GM18498 (cell line): Measurements from ENCODE around the gene ABHD18.
"Not testable (repeated sequence)": the region's sequence is repeated elsewhere in the genome, so short reads cannot be mapped to it uniquely, and the experiment has no call there.

ENCODE experiments used
- ATAC-seq: cut with Tn5 transposase; IDR thresholded peaks from one replicate; pipeline ENCODE4 v1.9.1; 2021; ENCODE audit warnings: mild to moderate bottlenecking, moderate library complexity; ENCODE audit not compliant: unreplicated experiment

The ABHD18 gene

DNA sequence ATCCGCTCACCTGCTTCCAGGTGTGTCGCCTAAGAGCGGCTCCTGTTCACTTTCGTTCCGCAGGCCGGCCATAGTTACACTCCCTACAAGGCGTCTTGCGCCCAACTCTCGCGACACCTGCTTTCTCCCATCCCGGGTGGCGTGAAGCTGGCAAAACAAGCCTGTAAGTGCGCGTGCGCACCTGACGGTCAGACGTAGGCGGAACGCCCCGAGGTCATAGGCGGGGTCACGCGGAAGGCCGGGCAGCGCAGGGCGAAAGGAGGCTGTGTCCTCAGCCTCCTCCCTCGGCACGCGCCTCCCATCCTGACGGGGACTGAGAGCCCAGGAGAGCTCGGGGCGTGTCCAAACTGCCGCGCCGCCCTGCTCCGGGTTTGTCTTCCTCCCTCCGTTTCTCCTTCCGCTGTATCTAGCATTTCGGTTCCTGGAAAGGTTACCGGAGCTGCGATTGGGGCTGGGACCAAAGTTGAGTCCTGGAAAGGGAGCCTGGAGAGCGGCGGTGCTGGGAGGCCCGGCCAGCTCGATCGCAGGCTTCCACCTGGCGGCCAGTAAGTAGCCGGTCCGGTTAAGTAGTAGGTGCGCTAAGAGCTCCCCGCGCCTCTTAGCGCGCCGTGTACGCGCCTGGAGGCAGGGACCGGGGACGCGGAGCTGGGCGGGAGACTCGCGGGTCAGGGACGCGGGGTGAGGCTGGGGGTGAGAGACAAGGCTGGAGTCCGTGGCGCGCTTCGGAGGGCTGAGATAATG is at the start of gene ABHD18, which contains the start of gene MFSD8:
ABHD18 (plus strand) TSS at position 345 of the 741 bp plus-strand sequence. CDS start 17,550 bp downstream, outside the sequence.
MFSD8 (minus strand) TSS at position 112 of the 741 bp plus-strand sequence; CDS start at position 72, 40 bp downstream.
- peak; percentile 96 for ATAC-seq

DNA sequence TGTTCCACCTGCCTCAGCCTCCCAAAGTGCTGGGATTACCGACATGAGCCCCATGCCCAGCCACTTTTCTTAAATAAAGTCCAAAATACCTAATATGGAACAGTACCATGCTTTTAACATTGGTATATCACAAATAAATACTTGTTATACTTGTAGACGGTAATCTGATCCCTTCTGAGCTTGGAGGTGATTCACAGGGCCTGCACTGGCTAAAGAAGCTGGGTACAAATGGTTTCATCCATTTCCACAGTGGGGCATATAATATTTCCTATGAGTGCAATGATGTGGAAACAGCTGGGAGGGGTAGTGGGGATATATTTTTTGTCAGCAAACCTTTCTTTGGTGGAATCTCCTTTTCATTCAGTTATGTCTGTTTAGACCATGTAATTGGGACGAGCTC is 48.7 kb upstream of the ABHD18 start:
- no peak for ATAC-seq

GRCh38 chr4:127917151-127917550 is 48.1 kb upstream of the ABHD18 start:
- no peak for ATAC-seq

DNA sequence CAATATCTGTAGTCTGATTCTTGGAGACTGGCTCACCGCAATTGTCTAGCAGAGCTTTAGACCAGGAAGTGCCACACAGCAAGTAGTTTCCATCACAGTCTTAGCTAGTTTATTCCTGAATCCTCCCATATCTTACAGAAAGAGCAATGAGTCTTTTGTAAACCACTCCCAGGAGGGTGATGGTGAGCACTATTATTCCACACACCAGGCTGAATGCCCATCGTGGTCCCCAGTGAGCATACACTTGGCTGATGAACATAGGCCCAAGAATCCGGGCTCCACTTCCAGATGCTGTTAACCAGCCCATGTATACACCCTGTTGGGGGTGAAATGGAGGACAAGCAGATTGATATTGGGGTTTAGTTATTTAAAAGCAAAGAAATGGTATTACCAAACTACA is 44.7 kb upstream of the ABHD18 start:
- no peak for ATAC-seq

DNA sequence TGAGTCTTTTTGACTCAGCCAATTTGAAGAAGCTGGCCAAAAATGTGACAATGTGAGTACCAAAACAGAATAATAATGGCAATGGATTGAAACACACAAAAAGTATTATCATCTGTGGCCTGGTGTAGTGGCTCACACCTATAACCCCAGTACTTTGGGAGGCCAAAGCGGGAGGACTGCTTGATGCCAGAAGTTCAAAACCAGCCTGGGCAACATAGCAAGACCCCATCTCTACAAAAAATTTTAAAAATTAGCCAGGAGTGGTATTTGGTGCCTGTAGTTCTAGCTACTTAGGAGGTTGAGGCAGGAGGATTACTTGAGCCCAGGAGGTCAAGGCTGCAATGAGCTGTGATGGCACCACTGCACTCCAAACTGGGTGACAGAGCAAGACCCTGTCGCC is 43.0 kb upstream of the ABHD18 start:
- no peak for ATAC-seq

DNA sequence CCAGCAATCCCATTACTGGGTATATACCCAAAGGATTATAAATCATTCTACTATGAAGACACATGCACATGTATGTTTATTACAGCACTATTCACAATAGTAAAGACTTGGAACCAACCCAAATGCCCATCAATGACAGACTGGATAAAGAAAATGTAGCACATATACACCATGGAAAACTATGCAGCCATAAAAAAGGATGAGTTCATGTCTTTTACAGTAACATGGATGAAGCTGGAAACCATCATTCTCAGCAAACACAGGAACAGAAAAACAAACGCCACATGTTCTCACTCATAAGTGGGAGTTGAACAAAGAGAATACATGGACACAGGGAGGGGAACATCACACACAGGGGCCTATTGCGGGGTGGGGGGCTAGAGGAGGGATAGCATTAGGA is 39.5 kb upstream of the ABHD18 start:
- not testable (repeated sequence) for ATAC-seq

DNA sequence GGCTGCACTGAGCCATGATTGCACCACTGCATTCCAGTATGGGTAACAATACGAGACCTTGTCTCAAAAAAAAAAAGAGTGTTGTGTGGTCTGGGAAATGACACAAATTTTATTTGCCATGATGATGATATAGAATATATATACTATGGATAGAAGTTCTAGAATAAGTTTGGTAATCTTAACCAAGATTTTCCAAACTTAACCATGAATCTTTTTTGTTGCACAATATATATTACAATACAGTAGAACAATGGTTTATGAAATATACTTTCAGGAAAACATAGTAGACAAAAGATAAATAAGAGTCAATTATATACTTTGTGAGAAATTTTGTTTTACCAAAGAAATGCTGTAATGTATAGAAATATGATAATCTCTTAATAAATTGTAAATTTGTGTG is 35.0 kb upstream of the ABHD18 start:
- no peak for ATAC-seq

DNA sequence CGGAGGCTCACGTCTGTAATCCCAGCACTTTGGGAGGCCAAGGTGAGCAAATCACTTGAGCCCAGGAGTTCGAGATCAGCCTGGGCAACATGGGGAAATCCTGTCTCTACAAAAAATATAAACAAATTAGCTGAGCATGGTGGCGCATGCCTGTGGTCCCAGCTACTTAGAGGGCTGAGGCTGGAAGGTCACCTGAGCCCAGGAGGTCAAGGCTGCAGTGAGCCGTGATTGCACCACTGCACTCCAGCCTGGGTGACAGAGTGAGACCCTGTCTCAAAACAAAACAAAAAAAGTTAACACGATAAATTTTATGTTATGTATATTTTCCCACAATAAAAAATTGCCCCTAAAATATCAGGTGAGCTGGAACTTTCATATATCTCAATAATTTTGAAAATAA is 33.4 kb upstream of the ABHD18 start:
- ATAC-seq: not testable (repeated sequence)

GRCh38 chr4:127936974-127937373 is 28.2 kb upstream of the ABHD18 start:
- ATAC-seq: no peak

DNA sequence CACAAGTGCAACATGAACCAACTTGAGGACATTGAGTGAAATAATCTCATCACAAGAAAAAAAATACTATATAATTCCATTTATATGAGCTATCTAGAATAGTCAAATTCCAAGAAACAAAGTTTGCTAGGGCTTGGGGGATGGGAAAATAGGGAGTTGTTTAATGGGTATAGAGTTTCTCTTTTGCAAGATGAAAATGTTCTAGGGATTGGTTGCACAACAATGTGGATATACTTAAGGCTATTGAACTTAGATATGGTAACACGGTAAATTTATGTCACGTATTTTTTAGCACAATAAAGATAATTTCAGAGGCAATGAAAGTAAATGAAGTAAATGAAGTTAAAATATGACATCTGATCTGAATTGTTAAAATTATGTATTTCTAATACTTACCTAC is 8.1 kb upstream of the ABHD18 start:
- no peak for ATAC-seq

GRCh38 chr4:127959794-127960193 is 5.4 kb upstream of the ABHD18 start:
- ATAC-seq: no peak

DNA sequence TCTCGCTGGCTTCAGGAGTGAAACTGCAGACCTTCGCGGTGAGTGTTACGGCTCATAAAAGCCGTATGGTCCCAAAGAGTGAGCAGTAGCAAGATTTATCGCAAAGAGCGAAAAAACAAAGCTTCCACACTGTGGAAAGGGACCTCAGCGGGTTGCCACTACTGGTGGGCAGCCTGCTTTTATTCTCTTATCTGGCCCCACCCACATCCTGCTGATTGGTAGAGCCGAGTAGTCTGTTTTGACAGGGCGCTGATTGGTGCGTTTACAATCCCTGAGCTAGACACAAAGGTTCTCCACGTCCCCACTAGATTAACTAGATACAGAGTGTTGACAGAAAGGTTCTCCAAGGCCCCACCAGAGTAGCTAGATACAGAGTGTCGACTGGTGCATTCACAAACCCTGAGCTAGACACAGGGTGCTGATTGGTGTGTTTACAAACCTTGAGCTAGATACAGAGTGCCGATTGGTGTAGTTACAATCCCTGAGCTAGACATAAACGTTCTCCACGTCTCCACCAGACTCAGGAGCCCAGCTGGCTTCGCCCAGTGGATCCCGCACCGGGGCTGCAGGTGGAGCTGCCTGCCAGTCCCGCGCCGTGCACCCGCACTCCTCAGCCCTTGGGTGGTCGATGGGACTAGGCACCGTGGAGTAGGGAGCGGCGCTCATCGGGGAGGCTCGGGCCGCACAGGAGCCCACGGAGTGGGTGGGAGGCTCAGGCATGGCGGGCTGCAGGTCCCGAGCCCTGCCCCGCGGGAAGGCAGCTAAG is 1.4 kb upstream of the ABHD18 start:
- ATAC-seq: not testable (repeated sequence)

- ATAC-seq: peak; percentile 25
Measured at GRCh38 chr4:127964426-127965061, 662 bp upstream of the ABHD18 start.

DNA sequence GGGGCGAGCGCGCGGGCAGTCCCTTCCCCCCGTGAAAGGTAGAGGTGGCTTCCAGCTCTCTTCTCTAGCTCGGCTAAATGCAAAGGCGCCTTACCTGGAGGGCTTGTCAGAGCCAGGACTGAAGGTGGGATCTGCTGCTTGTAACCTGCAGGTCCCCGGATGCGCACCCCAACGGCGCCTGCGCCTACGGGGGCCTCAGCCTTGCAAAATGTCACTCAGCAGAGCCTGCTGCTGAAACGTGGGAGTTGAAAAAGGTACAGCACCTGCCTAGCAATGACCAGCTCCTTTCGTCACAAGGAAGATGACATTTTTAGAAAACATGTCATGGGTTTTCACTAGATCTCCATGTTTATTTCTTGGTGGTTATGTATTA is 583 bp downstream of the ABHD18 start:
- ATAC-seq: peak; percentile 33

DNA sequence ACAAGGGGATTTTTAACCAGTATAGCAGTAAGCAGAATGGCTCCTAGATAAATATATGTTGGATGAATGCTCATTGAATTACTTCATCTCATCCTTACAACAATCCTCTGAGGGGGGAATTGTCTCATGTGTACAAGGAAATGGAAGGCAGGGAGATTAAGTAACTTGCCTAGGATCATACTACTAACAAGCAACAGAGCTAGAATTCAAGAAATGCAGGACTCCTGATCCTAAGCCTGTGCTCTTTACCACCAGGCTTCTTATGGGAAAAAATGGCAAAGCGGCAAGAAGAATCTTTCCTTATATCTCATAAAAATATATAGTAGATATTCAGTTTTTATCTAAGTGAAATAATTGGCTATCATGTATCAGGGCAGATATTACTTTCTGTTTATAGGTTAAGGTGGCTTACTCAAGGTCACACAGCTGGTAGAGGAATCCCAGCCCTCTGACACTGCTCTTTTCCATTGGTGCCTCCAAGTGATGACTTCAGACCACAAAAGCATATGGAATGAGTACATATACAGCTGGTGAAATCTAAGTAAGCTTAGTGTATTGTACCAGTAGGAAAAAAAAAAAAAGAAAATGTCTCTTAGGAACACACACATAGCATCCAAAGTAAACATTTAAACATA is 2.1 kb downstream of the ABHD18 start:
- ATAC-seq: no peak

DNA sequence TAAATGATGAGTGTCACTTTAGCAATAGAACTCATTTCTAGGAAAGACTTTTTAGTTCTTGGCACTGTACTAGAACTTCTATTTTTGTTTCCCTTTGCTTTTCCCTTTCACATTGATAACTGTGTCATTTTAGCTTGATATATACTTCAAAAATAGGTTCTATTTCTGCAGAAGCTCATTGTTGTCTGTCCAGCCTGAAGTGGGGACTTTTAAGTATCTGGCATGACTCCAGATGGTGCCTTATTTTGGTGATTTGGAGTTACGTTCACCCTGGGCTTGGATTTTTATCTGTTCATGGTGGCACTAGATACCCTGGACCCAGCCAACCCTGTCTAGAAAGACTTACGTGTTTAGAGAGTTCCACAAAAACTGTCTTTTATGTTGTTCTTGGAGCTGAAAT is 3.4 kb downstream of the ABHD18 start:
- ATAC-seq: no peak

GRCh38 chr4:127970925-127971324 is 5.7 kb downstream of the ABHD18 start:
- ATAC-seq: not testable (repeated sequence)

DNA sequence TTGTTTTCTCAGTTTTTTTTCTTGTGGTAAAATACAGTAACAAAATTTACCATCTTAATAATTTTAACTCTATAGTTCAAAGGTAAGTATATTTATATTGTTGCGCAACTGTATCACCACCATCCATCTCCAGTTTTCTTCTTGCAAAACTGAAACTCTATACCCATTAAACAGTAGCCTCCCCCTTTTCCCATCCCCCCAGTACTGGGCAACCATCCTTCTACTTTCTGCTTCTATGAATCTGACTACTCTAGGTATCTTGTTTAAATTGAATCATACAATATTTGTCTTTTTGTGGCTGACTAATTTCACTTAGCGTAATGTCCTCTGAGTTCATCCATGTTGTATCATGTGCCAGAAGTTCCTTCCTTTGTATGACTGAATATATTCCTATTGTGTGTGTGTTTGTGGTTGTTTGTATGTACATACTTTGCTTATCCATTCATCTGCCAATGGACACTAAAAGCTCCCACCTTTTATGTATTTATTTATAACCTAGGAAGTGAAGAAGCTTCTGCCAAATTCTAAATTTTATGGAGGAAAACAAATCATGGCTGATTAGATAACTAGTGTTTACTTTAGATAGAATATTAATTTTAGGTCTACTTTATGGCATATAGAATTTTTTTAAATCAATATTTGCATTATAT is 10.0 kb downstream of the ABHD18 start:
- no peak for ATAC-seq

DNA sequence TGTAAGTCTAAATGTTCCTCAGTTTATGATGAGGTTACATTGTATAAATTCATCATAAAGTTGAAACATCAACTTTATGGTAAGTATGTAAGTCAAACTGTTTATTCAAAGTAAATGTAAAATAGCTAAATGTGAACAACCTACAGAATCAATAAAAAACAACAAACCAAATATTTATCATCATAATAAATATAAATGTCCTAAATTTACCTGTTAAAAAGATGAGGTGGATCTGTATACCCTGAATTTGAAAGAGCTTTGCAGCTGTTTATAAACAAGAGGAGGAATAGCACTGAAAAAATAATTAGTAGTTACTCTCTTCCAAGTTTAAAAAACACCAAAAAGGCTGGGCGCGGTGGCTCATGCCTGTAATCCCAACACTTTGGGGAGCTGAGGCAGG is 13.7 kb downstream of the ABHD18 start:
- no peak for ATAC-seq

GRCh38 chr4:127982445-127982844 is 17.2 kb downstream of the ABHD18 start:
- no peak for ATAC-seq

DNA sequence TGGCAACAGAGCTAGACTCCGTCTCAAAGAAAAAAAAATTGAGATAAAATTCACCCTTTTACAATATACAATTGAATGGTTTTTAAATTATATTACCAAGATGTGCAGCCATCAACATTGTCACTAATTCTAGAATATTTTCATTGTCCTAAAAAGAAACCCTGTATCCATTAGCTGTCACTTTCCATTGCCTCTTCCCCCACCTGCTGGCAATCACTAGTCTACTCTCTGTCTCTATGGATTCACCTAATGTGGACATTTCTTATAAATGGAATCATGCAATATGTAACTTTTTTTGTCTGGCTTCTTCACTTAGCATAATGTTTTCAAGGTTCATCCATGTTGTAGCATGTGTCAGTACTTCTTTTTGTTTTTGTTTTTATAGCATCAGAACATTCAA is 20.8 kb downstream of the ABHD18 start:
- no peak for ATAC-seq
